Left renal cortex interstitium (tissue), 4 donors: ENCODE results near the gene TCAP. TPM values are rescaled to one million over a fixed set of nuclear protein-coding genes. Genes with fewer than 3 reads are reported as not detected.
"Not testable (repeated sequence)": the region's sequence is repeated elsewhere in the genome, so short reads cannot be mapped to it uniquely, and the experiment has no call there.

Experiments
- DNase-seq, 4 donors: peaks; one replicate each; pipeline ENCODE4 v3.0.0-alpha.2; 2013; ENCODE audit warnings: low read depth in 4 of 4, low spot score in 2 of 4, missing footprints in 1 of 4
- polyA plus RNA-seq, 4 donors: library from polyadenylated mRNA; unstranded; fragments of 120-200 nt; gene quantifications; one replicate each; pipeline ENCODE4 v1.2.1, GENCODE V29; 2013; ENCODE audit not compliant: insufficient read length in 4 of 4

TCAP gene
- polyA plus RNA-seq, 4 donors = 1.1 to 2.2 (median 1.7) TPM

DNA sequence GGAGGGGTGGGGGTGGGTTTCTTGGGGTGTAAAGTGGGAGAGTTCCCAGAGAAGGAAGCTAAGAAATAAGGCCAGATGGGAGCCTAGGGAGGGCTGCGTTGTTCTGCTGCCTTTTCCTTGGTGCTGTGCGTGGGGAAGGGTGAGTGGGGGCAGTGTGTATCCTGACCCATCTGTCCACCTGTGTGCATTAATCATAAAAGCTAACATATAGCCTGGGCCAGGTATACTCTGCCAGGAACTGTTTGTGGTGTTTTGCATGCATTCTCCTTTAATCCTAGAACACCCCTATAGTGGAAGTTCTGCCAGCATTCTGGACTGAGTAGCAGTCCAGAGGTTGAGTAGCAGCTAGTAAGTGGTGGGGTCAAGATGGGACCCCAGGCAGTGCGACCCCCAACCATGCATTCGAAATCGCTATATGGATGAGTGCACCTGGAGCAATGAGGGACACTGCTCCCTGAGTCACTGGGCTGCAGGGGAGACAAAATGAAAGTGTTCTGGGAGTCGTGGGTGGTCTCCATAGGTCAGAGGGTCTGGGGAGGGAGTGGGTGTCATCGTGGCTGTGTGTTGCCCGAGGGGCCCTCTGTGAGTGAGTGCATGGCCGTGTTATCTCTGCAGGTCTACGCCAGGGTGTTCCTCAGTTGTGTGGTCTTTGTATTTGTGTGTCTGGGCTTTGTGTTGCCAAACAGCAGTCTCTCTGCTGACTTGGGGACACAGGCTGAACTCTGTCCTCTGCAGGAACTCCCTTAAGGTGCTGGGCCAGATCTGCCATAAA is 36.0 kb downstream of the TCAP start:
- no peak for DNase-seq

DNA sequence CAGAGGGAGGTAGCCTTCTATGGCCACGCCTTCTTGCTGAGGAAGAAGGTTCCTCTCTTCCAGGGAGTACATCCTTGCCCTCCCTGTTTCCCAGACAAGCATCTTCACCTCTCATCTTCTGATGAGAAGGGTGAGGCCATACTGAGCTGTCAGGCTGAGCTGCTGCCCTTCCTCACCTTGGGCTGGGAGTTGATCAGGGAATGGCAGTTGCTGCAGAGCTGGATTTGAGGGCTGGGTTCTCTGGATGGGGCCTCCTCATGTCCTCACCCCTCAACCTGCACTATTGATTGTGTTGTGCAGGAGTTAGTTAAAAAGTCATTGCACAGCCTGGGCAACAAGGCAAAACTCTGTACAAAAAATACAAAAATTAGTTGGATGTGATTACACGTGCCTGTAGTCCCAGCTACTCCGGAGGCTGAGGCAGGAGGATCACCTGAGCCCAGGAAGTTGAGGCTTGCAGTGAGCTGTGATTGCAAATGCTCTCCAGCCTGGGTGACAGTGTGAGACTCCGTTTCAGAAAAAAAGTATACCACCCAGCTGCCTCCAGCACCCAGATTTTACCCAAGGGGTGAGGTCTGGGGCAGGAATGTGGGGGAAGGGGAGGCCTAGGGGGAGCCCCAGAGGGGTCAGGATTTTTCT is 36.8 kb downstream of the TCAP start:
- no peak for DNase-seq

DNA sequence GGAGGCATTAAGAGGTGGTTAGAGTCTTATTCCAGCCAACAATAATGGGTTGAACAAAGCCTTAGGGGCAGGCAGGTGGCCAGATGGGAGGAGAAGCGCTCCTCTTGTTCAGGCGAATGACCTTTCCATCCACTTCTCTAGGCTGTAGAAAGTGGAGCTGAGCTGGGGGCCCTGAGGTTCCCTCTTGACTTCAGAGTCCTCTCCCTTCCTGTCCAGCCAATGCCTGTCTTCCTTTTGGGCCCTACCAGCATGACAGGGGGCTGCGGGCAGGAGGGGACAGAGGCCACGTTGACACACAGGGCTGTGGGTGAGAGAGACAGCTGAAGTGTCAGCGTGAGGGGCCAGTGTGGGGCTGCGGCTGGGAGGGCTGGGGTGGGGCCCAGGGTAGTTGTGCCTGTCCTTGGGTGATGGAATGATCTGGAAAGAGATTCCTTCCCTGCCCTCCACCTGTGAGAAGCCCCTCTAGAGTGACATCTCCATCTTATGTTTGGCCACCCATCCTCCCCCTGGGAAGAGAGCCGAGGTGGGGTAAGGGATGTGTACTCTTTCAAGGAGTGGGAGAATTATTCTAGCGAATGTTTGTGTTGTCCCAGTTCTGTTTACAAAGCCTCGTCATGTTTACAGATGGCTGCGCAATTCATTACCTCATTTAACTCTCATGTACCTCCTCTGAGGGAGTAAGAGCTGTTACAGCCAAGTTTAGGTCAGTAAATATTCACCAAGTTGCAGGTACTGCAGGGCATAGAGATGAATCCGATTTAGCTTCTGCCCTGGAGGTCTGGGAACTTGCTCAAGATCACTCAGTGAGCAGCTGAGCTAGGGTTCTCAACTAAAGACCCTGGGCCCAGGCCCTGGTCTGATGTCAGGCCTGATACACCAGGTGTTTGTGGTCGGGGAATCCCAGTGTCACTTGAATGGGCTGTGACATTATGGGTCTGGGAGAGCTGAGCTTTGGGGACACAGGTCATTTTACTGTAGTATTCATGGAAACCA is 38.0 kb downstream of the TCAP start:
- no peak for DNase-seq

DNA sequence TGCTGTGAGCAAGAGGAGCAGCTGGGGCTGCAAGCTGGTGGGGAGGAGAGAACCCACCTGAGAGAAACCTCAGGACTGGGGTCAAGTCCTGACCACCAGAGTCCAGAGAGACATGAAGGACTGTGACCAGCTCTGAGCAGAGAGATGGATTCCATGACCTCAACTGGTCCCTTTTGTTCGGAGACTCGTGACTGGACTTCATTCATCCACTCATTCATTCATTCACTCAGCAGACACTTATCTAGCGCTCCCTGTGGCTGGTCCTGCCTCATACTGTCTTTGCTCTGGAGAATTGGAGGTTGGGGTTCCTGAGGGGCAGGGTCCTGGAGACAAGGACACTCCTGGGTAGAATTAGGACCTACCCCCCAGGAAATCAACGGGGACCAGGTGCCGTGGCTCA is 38.8 kb downstream of the TCAP start:
- no peak for DNase-seq

DNA sequence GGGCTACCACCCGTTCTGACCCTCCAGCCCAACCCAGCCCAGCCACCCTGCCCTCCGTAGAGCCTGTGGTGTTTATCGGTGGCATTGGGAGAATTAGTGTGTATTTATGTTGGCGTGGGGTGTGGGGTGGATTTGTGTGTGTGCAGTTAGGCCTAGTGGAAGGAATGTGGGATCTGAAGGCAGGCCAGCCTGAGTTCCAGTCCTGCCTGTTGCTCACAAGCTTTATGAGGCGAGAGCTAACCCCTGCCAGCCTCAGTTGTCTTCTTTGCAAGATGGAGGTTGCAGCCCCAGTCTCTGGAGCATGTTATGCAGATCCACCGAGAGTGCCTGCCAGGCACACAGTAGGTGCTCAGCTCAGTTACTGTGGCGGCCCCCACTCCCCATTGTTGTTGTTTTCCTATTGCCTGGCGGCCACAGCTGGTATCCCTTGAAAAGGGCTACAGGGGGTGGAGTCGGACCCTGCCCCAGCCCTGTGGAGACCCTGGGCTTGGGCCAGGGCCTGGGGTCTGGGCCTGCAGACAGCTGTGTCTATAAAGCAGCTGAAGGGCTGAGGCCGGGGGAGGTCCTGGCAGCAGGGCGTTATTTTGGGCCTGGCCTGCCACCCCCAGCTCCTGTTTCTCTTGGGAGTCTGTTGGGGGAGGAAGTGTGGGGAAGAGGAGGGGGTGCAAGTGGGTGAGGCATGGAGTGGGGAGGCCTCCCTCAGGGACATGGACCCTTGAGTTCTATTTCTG is 39.8 kb downstream of the TCAP start:
- DNase-seq = no peak

DNA sequence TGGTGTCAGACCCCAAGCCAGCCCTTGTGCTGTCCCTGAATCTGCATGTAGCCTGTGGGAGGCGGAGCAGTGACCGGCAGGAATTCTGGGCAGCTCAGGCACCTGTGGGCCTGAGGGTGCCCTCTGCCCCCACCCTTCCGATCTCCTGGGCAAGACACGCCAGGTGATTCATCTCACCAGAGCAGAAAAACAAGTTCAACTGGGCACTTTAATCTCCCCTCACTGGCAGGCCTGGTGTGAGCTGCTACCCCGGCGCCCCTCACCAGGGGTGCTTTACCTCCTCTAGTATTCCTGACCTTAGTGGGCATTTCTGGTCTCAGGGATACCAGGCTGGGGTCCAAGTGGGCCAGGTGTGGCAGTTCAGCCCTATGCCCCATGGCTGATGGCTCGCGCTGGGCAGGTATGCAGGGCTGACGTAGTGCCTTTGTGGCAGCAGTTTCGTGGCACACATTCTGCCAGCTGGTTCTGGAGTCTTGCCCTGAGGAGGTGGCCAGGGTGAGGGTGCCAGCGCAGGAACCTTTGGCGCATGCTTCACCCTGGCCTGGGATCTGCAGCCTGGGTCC is 40.7 kb downstream of the TCAP start:
- no peak for DNase-seq

DNA sequence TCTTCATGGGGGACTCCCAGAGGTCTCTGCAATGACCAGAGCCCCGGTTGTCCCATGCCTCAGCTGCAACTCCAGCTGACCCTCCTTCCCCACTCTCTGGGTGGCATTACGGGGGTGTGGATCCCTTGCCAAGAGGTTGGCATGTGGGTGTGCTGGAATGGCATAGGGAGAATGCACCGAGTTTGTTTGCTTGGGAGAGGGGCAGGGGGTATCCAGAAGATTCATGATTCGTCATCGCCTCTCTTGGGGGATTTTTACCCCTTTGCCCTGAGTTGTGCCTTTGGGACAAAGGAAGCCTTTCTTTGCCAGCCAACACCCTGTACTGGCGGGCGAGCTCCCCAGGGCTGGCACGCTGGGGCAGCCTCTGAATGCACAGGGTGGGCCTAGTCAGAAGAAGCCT is 41.2 kb downstream of the TCAP start:
- no peak for DNase-seq

DNA sequence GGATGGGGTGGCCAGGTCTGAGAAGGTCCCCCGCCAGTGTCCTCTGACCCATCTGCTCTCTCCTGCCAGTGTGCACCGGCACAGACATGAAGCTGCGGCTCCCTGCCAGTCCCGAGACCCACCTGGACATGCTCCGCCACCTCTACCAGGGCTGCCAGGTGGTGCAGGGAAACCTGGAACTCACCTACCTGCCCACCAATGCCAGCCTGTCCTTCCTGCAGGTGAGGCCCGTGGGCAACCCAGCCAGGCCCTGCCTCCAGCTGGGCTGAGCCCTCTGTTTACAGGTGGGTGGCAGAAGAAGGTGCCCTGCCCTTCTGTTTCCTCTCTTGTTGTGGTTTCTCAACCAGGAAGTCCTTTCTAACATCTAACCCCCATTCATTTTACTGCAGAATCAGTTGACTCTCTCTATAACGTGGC is 41.8 kb downstream of the TCAP start:
- no peak for DNase-seq

DNA sequence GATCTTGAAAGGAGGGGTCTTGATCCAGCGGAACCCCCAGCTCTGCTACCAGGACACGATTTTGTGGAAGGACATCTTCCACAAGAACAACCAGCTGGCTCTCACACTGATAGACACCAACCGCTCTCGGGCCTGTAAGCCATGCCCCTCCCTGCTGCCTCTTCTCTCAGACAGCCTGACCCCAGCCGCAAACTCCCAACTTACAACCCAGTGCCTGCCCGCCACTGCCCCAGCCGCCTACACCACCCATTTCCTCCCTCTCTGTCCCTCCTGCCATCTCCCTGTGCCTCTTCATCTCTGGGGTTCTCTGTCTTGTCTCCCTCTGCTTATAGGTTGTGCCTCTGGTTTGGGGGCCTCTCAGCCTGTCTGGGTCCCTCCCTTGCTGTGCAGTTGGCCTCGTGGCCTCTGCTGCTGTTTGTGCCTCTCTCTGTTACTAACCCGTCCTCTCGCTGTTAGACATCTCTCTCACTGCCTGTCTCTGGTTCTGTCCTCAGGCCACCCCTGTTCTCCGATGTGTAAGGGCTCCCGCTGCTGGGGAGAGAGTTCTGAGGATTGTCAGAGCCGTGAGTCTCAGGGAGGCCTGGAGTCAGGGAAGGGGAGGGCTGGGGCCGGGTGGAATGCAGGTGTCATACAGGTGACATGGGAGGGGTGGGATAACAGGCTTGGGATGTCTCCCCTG is 44.3 kb downstream of the TCAP start:
- no peak for DNase-seq

DNA sequence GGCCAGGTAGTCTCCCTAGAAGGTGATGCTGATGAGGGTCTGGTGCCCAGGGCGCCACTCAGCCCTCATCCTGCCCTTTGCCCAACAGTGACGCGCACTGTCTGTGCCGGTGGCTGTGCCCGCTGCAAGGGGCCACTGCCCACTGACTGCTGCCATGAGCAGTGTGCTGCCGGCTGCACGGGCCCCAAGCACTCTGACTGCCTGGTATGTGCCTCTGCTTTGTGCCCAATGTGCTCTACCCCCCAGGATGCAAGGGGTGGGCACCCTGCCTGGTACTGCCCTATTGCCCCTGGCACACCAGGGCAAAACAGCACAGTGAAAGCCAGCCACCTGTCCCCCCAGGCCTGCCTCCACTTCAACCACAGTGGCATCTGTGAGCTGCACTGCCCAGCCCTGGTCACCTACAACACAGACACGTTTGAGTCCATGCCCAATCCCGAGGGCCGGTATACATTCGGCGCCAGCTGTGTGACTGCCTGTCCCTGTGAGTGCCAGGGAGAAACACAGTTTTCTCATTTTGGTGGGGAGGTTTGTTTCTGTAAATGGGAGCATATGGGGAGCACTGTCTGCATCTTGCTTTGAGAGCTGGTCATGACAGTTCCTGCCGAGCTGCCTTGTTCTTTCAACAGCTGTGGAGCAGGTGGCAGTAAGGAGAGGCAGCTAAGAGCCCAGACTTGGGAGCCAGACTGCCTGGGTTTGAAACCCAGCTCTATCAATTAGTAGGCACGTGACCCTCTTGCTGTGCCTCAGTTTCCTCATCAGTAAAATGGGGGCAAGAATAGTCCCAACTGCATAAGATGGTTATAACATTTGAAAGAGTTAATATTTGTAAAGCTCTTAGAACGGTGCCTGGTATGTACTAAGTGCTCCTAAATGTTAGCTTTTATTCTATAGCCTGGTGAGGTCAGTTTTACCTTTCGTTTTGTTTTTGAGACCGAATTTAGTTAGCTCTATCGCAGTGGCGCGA is 45.1 kb downstream of the TCAP start:
- no peak for DNase-seq

DNA sequence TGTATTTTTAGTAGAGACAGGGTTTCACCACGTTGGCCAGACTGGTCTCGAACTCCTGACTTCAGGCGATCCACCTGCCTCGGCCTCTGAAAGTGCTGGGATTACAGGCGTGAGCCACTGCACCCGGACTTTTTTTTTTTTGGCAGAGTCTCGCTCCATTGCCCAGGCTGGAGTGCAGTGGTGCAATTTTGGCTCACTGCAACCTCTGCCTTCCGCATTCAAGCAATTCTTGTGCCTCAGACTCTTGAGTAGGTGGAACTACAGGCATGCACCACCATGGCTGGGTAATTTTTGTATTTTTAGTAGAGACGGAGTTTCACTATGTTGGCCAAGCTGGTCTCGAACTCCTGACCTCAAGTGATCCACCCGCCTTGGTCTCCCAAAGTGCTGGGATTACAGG is 45.9 kb downstream of the TCAP start:
- DNase-seq = not testable (repeated sequence)

DNA sequence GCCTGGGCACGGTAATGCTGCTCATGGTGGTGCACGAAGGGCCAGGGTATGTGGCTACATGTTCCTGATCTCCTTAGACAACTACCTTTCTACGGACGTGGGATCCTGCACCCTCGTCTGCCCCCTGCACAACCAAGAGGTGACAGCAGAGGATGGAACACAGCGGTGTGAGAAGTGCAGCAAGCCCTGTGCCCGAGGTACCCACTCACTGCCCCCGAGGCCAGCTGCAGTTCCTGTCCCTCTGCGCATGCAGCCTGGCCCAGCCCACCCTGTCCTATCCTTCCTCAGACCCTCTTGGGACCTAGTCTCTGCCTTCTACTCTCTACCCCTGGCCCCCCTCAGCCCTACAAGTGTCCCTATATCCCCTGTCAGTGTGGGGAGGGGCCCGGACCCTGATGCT is 46.7 kb downstream of the TCAP start:
- no peak for DNase-seq

DNA sequence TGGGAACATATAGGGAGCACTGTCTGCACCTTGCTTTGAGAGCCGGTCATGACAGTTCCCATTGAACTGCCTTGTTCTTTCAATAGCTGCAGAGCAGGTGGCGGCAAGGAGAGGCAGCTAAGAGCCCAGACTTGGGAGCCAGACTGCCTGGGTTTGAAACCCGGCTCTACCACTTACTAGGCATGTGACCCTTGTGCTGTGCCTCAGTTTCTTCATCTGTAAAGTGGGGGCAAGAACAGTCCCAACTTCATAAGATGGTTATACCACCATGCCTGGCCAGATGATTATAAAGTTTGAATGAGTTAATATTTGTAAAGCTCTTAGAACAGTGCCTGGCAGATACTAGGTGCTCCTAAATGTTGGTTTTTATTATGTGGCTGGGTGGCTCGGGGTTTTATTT is 49.1 kb downstream of the TCAP start:
- DNase-seq = no peak

DNA sequence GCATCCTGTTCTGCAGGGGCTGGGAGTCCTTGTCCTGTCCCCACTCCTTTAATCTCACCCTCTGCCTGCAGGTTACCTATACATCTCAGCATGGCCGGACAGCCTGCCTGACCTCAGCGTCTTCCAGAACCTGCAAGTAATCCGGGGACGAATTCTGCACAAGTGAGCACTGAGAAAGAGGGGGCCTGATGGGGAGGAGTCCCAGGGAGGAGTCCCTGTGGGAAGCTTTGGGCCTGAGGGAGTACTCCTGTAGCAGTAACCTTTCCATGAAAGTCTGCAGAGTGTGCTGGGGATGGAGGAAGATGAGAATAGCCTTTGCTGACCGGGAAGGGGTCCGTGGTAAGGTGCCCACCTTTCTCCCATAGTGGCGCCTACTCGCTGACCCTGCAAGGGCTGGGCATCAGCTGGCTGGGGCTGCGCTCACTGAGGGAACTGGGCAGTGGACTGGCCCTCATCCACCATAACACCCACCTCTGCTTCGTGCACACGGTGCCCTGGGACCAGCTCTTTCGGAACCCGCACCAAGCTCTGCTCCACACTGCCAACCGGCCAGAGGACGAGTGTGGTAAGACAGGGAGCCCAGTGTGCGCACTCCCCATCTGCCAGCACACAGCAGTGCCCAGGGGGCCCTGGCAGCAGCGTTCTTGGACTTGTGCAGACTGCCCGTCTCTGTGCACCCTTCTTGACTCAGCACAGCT is 50.4 kb downstream of the TCAP start:
- DNase-seq = no peak
